Measurements from ENCODE around the gene HSPA2.
"Not testable (repeated sequence)": the region's sequence is repeated elsewhere in the genome, so short reads cannot be mapped to it uniquely, and the experiment has no call there.

The HSPA2 gene

GRCh38 chr14:64563696-64564095 lies 23.2 kb downstream of the HSPA2 start:
- DNase-seq: no peak

DNA sequence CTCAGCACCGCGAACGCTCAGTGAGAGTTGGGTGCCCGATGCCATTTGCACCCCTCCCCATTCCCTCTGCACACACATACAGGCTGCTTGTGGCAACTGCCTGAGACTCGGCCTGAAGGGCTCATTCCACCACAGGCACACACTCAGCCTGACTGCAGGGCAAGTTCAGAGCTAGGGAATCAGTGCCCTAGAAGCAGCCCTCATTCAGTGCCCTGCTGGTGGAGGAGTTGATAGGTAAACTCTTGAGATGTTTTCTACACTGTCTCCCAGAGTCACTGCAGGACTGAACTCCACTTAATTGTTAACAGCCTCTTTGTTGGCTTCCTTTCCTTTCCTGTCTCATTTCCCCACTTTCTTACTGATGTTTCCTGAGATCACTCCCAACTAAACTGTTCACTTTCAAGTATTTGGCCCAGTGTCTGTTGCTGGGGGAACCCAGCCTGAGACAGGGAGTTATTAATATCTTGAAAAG lies 26.1 kb downstream of the HSPA2 start:
- DNase-seq: no peak

DNA sequence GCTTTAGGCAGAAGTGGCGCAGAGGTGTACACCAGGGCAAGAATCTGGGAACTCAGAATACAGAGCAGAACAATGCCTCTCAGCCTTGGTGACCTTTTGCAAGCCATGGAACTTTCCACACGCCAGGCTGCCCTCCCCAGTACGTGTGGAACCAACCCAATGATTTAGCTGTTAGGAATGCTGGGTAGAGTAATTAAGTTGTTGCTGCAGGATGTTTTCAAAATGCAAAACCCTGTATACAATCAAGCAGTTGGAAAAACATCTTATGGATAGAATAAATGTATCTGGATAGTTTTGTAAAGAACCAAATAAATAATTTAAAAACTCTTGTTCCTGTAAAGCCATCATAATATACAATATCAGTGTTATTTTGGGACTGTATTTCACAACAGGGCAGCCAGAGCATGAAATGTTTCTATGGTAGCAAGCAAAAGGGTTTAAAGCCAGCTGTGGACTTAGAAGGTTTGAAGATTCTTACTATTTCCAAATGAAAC lies 28.6 kb downstream of the HSPA2 start:
- DNase-seq: no peak

DNA sequence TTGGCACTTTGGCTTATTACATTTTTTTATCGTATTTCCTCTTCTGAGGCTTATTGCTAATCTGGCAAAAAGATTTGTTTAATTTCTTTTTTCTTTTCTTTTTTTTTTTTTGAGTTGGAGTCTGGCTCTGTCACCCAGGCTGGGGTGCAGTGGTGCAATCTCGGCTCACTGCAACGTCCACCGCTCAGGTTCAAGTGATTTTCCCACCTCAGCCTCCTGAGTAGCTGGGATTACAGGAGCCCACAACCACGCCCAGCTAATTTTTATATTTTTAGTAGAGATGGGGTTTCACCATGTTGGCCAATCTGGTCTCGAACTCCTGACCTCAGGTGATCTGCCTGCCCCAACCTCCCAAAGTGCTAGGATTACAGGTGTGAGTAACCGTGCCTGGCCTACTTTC lies 29.1 kb downstream of the HSPA2 start:
- DNase-seq: not testable (repeated sequence)

DNA sequence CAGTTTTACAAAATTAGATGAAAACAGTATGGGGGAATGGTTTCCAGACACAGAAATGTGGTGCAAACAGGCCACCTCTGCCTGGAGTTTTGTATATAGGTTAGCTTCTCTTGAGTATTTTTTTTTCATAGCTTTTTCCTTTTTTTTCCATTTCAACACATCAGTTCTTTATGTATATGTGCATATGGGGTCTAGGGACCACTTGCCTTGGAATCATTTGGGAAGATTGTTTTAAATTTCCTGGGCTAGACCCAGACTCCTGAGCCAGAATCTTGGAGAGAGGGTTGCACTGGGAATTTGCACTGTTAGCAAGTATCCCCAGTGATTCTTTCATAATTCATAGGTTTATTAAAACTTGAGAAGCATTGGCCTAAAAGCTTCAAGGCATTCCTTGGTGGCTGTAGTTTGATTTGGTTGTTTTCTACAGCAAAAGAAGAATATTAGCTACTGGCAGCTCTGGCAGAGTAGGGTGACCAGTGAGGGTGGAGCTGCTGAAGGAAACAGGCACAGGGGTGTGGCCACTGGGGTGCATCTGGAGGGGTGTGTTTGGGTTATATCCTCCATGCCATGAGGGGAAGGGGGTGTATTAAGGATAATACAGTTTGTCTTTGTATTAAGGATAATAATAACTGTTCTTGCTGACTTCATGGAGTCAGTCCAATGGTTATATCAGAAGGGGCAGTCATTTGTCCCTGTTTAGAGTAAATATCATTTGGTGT lies 32.0 kb downstream of the HSPA2 start:
- no peak for DNase-seq

- DNase-seq: no peak
These were observed 32.6 kb downstream of the HSPA2 start for GRCh38 chr14:64573109-64573508.

- DNase-seq: no peak
These were observed 34.0 kb downstream of the HSPA2 start for GRCh38 chr14:64574371-64575107.

- DNase-seq: no peak
These were observed 36.7 kb downstream of the HSPA2 start for GRCh38 chr14:64577211-64577610.

GRCh38 chr14:64580467-64580866 lies 39.9 kb downstream of the HSPA2 start:
- no peak for DNase-seq

DNA sequence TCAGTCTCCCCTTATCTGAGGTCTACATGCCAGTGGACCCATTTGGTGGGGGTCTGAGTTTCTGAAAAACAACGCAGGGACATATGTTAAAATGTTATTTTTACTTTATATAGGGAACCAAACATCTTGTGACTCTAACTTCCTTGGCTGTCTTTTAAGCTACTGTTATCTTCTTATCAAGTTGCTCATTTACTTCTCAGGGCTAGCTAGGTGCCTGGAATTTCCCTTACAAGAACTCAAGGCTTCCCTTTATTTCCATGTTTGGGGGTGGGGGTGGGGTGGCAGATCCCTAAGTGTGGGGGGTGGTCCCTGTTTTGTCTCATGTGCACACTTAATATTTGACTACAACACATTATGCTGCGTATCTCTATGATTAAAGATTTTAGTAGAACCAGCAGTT lies 40.8 kb downstream of the HSPA2 start:
- no peak for DNase-seq

- DNase-seq: no peak
These were observed 41.3 kb downstream of the HSPA2 start for GRCh38 chr14:64581817-64582216.

GRCh38 chr14:64584190-64584589 lies 43.6 kb downstream of the HSPA2 start:
- DNase-seq: no peak

DNA sequence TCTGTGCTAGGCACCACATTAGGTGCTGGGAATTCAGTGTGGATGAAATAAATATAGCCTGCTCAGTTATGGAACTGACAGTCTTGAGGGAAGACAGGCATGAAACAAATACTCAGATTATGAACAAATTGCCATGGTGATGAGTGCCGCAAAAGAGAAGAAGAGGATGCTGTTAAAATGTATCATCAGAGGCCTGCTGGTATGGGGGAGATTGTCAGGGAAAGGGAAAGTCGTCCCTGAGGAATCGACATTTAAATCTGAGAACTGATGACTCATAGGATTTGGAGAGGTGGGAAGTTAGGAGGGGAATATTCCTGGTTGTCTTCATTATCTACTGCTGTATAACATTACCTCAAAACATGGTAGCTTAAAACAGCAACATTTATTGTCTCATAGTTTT lies 51.3 kb downstream of the HSPA2 start:
- no peak for DNase-seq
